HG03175 (cell line): ENCODE measurements around the gene TXNDC9.
"Not testable (repeated sequence)": the region's sequence is repeated elsewhere in the genome, so short reads cannot be mapped to it uniquely, and the experiment has no call there.

Source experiments
- ATAC-seq: cut with Tn5 transposase; IDR thresholded peaks from one replicate; pipeline ENCODE4 v1.9.1; 2021; ENCODE audit warnings: mild to moderate bottlenecking, moderate library complexity; ENCODE audit not compliant: unreplicated experiment

The TXNDC9 gene

GRCh38 chr2:99335911-99336803, at the start of gene TXNDC9:
TXNDC9 (minus strand) TSS chr2:99336333; CDS start chr2:99333210, 3,123 bp downstream.
- ATAC-seq: peak; percentile 74

GRCh38 chr2:99382143-99382542, 46.0 kb upstream of the TXNDC9 start:
- no peak for ATAC-seq

GRCh38 chr2:99380376-99381010, 44.4 kb upstream of the TXNDC9 start:
- ATAC-seq: peak; percentile 73

- ATAC-seq: no peak
Measured at GRCh38 chr2:99377879-99378278, 41.7 kb upstream of the TXNDC9 start.

- ATAC-seq: no peak
Measured at GRCh38 chr2:99376254-99376864, 40.2 kb upstream of the TXNDC9 start.

GRCh38 chr2:99374747-99375146, 38.6 kb upstream of the TXNDC9 start:
- no peak for ATAC-seq

- no peak for ATAC-seq
Measured at GRCh38 chr2:99373144-99373543, 37.0 kb upstream of the TXNDC9 start.

GRCh38 chr2:99368854-99369253, 32.7 kb upstream of the TXNDC9 start:
- not testable (repeated sequence) for ATAC-seq

- ATAC-seq: no peak
Measured at GRCh38 chr2:99365661-99366060, 29.5 kb upstream of the TXNDC9 start.

- no peak for ATAC-seq
Measured at GRCh38 chr2:99356853-99357252, 20.7 kb upstream of the TXNDC9 start.

- ATAC-seq: not testable (repeated sequence)
Measured at GRCh38 chr2:99354825-99355224, 18.7 kb upstream of the TXNDC9 start.

GRCh38 chr2:99354070-99354469, 17.9 kb upstream of the TXNDC9 start:
- no peak for ATAC-seq

- ATAC-seq: no peak
Measured at GRCh38 chr2:99350194-99350593, 14.1 kb upstream of the TXNDC9 start.

- no peak for ATAC-seq
Measured at GRCh38 chr2:99348173-99348572, 12.0 kb upstream of the TXNDC9 start.

- ATAC-seq: no peak
Measured at GRCh38 chr2:99346218-99346617, 10.1 kb upstream of the TXNDC9 start.

- not testable (repeated sequence) for ATAC-seq
Measured at GRCh38 chr2:99345446-99345845, 9.3 kb upstream of the TXNDC9 start.

GRCh38 chr2:99342536-99342935, 6.4 kb upstream of the TXNDC9 start:
- no peak for ATAC-seq

GRCh38 chr2:99340669-99341236, 4.6 kb upstream of the TXNDC9 start:
- no peak for ATAC-seq

- ATAC-seq: no peak
Measured at GRCh38 chr2:99338029-99338585, 2.0 kb upstream of the TXNDC9 start.

GRCh38 chr2:99337113-99338028, 1.2 kb upstream of the TXNDC9 start, which contains the start of gene EIF5B:
EIF5B (plus strand) TSS chr2:99337389; CDS start chr2:99337555, 166 bp downstream.
- peak; percentile 61 for ATAC-seq
